DOHH2 (cell line): ENCODE measurements around the gene PLEKHM3.

Source experiments
- H3F3A ChIP-seq: fragments of 200-600 bp; sonication (generic), shearing (Covaris generic); 2 replicates; pipeline ENCODE4 v1.6.0; 2016; ENCODE audit warnings: antibody characterized with exemption, mild to moderate bottlenecking; ENCODE audit not compliant: control insufficient read depth, insufficient read depth
- H3K27ac ChIP-seq: fragments of 200-600 bp; sonication (generic); 2 replicates; pipeline ENCODE4 v1.5.1; 2014; ENCODE audit warnings: low read depth, mild to moderate bottlenecking, low read length, moderate library complexity
- H3K27me3 ChIP-seq: fragments of 200-600 bp; sonication (generic); 2 replicates; pipeline ENCODE4 v1.6.1; 2014; ENCODE audit warnings: mild to moderate bottlenecking, low read length, mixed read lengths; ENCODE audit not compliant: control insufficient read depth
- H3K36me3 ChIP-seq: fragments of 200-600 bp; sonication (generic); 2 replicates; pipeline ENCODE4 v1.6.1; 2014; ENCODE audit warnings: mild to moderate bottlenecking, low read length, moderate library complexity, mixed read lengths; ENCODE audit not compliant: control insufficient read depth
- H3K4me1 ChIP-seq: fragments of 200-600 bp; sonication (generic); 2 replicates; pipeline ENCODE4 v1.6.1; 2014; ENCODE audit warnings: mild to moderate bottlenecking, low read length, mixed read lengths; ENCODE audit not compliant: control insufficient read depth
- H3K4me2 ChIP-seq: fragments of 200-600 bp; sonication (generic); 2 replicates; pipeline ENCODE4 v1.6.0; 2014; ENCODE audit warnings: mild to moderate bottlenecking, low read length, moderate library complexity
- H3K4me3 ChIP-seq: fragments of 200-600 bp; sonication (generic); 2 replicates; pipeline ENCODE4 v1.5.1; 2014; ENCODE audit warnings: mild to moderate bottlenecking, low read length, mixed read lengths
- H3K79me2 ChIP-seq: fragments of 200-600 bp; sonication (generic); 2 replicates; pipeline ENCODE4 v1.6.1; 2014; ENCODE audit warnings: mild to moderate bottlenecking, low read length, mixed read lengths; ENCODE audit not compliant: control insufficient read depth
- H3K9me2 ChIP-seq: fragments of 200-600 bp; sonication (generic); replicated peaks from 2 replicates; pipeline ENCODE4 v1.6.1; 2014; ENCODE audit warnings: mild to moderate bottlenecking, low read length, mixed read lengths; ENCODE audit not compliant: control insufficient read depth
- H3K9me3 ChIP-seq: fragments of 200-600 bp; sonication (generic); 2 replicates; pipeline ENCODE4 v1.6.1; 2014; ENCODE audit warnings: antibody characterized with exemption, low read length, mixed read lengths; ENCODE audit not compliant: control insufficient read depth, insufficient read depth
- H4K20me1 ChIP-seq: fragments of 200-600 bp; sonication (generic); 2 replicates; pipeline ENCODE4 v1.6.0; 2014; ENCODE audit warnings: low read depth, mild to moderate bottlenecking, antibody characterized with exemption, low read length, moderate library complexity; ENCODE audit not compliant: control insufficient read depth, insufficient read depth
- EZH2phosphoT487 ChIP-seq: fragments of 200-600 bp; sonication (generic); IDR thresholded peaks from 2 replicates; pipeline ENCODE4 v1.6.1; 2017; ENCODE audit warnings: borderline replicate concordance, mild to moderate bottlenecking, antibody characterized with exemption, low read length, moderate library complexity, mixed read lengths
- TF ChIP-seq, protein P1 (sequence below): fragments of 200-600 bp; sonication (generic); IDR thresholded peaks from one replicate; pipeline ENCODE4 v1.5.1; 2014; ENCODE audit warnings: antibody characterized with exemption, mild to moderate bottlenecking, low read depth, low read length; ENCODE audit not compliant: poor library complexity, severe bottlenecking

PLEKHM3 gene

DNA sequence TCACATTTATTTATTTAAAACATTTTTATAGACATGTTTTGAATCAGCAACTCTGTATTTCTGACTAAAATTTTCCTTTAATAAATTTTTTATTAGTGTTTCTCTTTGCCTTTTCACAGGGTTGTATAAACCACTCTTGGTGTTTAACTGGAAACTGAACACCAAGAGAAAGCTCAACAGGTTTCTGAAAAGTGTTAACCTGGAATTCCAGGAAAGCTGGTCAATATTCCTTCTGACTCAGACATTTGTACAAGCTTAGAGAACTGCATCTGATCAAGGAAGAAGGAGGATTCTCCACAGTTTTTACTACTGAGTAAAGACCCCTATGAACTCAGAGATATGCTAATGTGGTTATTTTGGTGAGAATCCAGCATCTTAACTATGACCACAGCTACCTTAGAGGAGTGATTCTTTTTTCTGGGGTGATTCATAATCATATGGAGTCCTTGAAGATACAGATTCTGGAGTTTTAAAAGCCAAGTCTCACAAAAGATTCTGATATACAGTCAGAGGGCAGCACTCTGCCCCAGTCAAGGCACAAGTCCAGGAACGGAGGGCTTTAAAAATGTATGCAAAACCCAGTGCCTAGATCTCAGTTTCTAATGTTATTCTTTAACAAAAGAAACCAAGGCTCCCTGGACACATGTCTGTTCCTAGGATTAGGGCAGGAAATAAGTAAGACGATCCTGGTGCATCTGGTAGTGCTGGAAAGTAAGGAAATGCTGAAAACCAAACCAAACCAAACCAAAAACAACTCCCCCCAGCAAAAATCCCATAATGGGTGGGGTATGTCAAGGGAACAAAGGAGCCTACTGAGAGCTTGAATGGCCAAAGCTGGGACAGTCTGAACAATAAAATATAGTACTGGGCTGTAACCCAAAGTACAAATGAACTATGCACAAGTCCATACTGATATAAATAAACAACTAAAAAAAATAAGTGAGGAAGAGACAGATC lies 170.6 kb downstream of the PLEKHM3 start:
- Histone ChIP-seq H3K79me2 (no peaks in the 10 kb centered on the region), H3F3A (no peaks in the 10 kb centered on the region), H3K9me3 (no peaks in the 10 kb centered on the region), H3K4me2 (no peak overlapping the region), H3K36me3 (no peaks in the 10 kb centered on the region), H4K20me1 (no peaks in the 10 kb centered on the region), H3K9me2 (no peaks in the 10 kb centered on the region), H3K4me1 (no peaks in the 10 kb centered on the region), H3K27ac (no peak overlapping the region), H3K27me3 (no peaks in the 10 kb centered on the region), H3K4me3 (no peak overlapping the region)
- TF ChIP-seq EZH2phosphoT487, result no peak
- TF ChIP-seq, protein P1, sequence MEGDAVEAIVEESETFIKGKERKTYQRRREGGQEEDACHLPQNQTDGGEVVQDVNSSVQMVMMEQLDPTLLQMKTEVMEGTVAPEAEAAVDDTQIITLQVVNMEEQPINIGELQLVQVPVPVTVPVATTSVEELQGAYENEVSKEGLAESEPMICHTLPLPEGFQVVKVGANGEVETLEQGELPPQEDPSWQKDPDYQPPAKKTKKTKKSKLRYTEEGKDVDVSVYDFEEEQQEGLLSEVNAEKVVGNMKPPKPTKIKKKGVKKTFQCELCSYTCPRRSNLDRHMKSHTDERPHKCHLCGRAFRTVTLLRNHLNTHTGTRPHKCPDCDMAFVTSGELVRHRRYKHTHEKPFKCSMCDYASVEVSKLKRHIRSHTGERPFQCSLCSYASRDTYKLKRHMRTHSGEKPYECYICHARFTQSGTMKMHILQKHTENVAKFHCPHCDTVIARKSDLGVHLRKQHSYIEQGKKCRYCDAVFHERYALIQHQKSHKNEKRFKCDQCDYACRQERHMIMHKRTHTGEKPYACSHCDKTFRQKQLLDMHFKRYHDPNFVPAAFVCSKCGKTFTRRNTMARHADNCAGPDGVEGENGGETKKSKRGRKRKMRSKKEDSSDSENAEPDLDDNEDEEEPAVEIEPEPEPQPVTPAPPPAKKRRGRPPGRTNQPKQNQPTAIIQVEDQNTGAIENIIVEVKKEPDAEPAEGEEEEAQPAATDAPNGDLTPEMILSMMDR, result no peak

DNA sequence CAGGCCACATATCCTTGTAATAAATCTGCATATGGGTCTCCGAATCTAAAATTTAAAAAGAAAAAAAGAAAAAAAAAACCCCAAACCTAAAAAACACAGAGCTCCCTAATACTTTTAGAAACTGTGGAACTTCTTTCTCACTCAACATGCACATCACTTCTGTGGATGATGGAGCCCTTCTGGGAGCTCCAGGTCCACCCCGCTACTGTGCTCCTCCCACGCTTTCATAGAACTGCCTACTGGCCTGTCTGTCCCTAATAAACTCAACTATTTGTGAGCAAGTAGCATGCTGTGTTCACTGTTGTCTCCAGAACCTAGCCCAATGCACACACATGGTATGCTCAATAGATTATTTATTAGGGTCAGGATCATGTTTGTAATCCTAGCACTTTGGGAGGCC lies 172.5 kb downstream of the PLEKHM3 start:
- Histone ChIP-seq H3K9me2 (no peaks in the 10 kb centered on the region), H3K4me3 (no peak overlapping the region), H3K9me3 (no peaks in the 10 kb centered on the region), H3F3A (no peaks in the 10 kb centered on the region), H3K79me2 (no peaks in the 10 kb centered on the region), H3K4me2 (no peak overlapping the region), H3K27ac (no peak overlapping the region), H3K4me1 (no peaks in the 10 kb centered on the region), H4K20me1 (no peaks in the 10 kb centered on the region), H3K27me3 (no peaks in the 10 kb centered on the region), H3K36me3 (no peaks in the 10 kb centered on the region)
- TF ChIP-seq, protein P1, result no peak
- TF ChIP-seq EZH2phosphoT487, result no peak

DNA sequence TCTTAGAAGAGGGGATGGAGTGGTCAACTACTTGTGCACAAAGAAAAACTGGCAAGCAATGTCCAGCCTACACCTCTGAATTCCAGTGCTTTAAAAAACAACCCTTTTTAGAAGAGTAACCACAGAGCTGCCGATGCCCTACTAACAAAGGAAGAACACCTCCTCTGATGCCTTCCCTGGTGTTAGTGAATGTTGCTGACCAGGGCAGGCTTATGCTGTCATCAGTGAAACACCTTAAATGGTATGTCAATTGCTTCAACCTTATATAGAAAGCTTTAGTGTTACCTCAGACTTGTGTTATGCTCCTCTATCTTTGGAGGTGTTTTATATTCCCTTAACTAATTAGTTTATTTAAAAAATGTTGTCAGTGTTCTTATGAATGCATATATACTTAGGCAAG lies 175.9 kb downstream of the PLEKHM3 start:
- no peak overlapping the region for H3K4me2 ChIP-seq
- no peak overlapping the region for H3K27ac ChIP-seq
- H3K36me3 ChIP-seq, result no peaks in the 10 kb centered on the region
- H3K79me2 ChIP-seq, result no peaks in the 10 kb centered on the region
- no peaks in the 10 kb centered on the region for H3K9me2 ChIP-seq
- H4K20me1 ChIP-seq, result no peaks in the 10 kb centered on the region
- no peaks in the 10 kb centered on the region for H3F3A ChIP-seq
- TF ChIP-seq, protein P1, result no peak
- TF ChIP-seq EZH2phosphoT487, result no peak
- no peaks in the 10 kb centered on the region for H3K4me1 ChIP-seq
- H3K9me3 ChIP-seq, result no peaks in the 10 kb centered on the region
- no peak overlapping the region for H3K4me3 ChIP-seq
- no peaks in the 10 kb centered on the region for H3K27me3 ChIP-seq
